ENCODE data around the gene GSTT2.
"Not testable (repeated sequence)": the region's sequence is repeated elsewhere in the genome, so short reads cannot be mapped to it uniquely, and the experiment has no call there.

GSTT2 gene

DNA sequence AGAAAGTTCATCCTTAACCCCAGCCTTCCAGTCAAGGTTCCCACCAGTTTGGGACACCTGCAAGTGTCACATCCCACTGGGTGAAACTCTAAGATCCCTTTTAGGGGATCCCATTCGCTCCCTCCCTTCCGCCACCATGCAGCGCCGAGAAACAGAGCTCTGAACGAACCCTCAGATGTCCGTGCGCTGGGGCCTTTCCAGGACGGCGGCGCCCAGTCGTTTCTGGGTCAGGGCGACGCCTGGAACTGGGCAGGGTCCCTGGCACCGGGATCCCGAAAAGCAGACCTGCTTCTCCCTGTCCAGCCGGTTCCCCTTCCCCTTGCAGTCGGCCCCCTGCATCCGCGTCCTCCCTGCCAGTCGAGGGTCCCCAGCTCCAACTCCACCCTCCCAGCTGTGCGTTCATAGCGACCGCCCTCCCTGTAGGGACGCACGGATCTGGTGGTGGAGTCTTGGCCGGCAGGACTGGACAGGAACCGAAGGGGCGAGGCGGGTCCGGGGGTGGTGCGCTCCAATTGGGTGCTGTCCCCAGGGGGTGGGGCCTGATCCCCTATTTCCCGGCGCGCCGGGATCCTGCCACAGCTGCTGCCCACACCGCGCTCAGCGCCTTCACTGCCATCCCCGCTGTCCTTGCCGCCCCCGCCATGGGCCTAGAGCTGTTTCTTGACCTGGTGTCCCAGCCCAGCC lies at the start of gene GSTT2:
TSS of gene GSTT2 (plus strand) at position 578 of the 684 bp plus-strand sequence.
- FAIRE-seq: not testable (repeated sequence)

DNA sequence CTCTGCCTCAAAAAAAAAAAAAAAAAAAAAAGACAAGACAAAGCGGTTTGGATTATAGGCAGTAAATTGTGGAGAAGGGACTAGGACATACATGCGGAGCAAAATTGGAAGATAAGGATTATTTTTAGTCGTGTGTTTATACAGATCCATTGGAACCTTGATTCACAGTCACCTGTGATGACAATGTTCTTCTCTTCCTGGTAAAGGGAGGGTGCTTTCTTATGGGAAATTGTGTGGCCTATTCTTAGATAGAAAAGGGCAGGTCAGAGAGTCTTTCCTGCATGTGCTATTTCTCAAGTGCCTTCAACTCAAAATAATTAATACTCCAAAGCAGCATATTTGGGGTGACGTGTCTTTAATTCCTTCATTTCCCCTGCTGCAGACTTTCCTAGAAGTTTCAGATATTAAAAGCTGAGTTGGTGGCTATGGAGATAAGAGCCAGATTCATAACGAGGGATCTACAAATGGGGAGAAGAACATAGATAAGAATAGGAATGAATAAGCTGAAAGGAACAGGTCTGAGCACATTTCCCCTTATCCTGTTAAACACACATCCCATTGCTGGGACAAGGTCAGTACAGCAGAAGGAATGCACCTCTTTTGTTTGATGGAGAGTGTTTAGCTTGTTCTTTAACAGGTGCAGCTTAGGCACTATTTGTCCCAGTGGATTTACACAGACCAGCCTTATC lies 41.5 kb upstream of the GSTT2 start:
- no peak for FAIRE-seq

DNA sequence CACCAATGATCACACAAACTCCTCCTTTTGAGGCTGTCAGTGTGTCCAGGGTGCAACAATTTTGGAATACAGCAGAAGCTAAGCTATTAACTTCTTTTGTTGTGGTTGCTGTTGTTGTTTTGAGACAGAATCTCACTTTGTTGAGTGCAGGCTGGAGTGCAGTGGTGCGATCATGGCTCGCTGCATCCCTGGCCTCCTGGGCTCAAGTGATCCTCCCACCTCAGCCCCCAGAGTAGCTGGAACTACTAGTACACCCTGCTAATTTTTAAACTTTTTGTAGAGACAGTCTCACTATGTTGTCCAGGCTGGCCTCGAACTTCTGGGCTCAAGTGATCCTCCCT lies 40.9 kb upstream of the GSTT2 start:
- FAIRE-seq: no peak

DNA sequence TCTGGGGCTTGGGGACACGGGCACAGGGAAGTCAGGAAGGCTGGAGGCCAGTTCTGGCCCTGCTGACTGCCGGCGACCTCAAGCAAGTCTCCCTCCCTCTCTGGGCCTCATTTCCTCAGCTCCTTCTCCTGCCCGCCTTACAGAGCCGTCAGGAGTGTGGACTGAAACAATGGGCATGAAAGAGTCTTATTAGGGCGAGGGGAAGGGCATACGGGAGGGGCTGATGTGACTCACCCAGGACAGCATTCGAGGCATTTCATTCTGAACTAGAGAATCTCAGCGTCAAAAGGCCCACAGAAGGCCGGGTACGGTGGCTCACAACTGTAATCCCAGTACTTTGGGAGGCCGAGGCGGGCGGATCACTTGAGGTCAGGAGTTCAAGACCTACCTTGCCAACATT lies 39.8 kb upstream of the GSTT2 start:
- FAIRE-seq: not testable (repeated sequence)

DNA sequence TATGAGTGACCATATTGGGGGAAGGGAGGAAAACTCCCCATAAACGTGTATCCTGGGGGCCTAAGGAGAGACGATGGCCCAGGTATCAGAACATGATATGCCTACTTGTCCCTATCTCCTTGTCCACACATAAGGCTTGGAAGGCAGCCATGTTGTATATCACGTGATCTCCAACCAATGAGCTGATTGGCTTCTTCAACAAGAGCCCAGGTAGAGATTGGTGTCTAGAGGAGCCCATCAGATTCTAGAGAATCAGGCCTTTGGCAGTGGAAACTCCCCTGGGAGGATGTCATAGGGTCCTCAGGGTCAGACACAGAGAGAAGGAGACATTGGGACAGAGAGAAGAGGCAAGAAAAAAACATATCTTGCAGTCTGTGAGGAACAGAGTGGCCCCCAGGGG lies 32.5 kb upstream of the GSTT2 start:
- FAIRE-seq: not testable (repeated sequence)

DNA sequence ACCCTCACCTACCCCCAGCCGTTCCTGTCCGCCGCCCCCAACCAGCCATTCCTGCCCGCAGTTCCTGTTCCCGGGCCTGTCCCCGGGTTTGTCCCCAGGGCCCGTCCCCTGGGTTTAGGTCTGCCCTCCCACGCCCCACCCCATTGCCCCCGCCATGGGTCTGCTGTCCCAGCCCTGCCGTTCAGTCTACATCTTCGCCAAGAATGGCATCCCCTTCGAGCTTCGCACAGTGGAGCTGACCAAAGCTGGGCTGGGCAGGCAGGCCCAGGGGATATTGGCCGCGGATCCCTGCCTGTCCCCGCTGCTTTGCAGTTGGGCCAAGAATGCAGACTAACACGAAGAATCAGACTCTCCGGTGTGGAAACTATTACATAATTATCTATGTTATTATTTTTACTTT lies 30.2 kb upstream of the GSTT2 start:
- FAIRE-seq: not testable (repeated sequence)

DNA sequence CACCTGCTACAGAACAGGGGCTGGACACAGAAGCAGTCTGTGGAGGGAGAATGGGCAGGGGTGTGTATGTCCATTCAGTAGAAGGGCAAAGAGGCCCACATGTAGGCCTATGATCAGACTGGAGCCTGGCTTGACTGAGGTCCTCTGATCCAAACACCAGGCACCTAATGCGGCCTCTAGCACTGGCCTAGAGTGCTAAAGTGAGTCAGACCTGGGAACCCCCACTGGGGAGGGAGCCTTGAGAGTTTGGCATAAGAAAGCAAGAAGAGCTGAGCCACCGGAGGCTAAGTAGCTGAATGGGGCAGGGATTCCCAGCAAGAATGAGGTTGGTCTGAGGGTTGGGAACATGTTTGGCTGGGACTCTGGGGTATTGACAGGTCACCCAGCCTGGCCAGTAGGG lies 28.6 kb upstream of the GSTT2 start:
- not testable (repeated sequence) for FAIRE-seq

DNA sequence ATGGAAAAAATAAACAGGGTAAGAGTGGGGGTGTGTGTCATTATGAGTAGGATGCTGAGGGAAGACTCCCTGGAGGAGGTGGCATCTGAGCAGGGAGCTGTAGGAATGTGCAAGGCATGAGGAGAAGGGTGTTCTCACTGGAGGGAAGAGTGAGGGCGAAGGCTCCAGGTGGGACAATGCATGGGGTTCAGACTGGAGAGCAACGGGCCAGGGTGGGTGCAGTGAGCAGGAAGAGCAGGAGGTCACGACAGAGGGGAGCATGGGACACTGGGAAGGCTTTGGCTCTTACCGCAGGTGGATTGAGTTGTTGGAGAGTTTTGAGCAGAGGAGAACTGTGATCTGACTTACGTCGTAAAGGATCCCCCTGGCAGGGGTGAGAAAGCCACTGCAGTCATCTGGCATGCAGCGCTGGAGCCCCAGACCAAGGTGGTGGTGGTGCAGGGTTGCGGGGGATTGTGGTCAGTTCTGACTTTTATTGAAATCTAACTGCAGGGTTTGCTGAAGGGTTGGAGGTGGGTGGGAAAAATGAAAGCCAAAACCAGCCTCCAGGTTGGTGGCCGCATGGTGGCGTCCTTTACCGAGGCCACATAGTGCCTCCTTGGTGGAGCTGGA lies 27.0 kb upstream of the GSTT2 start:
- not testable (repeated sequence) for FAIRE-seq

DNA sequence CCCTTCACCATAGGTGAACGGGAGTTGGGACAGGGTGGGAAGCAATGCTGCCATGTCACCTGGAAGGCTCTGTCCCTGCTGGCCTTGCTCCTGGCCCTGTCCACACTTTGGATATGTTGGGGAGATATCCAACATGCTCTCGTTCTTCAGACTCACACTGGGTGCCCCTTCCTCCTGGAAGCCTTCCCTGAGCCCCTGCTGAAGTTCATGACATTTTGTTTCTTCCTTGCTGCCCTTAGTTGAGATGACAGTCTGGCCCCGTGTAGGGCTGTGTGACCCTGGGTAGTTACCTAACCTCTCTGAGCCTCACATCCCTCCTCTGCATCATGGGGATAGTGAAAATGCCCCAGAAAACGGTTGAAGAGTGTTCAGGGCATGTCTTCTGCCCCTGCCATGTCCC lies 26.4 kb upstream of the GSTT2 start:
- FAIRE-seq: not testable (repeated sequence)

DNA sequence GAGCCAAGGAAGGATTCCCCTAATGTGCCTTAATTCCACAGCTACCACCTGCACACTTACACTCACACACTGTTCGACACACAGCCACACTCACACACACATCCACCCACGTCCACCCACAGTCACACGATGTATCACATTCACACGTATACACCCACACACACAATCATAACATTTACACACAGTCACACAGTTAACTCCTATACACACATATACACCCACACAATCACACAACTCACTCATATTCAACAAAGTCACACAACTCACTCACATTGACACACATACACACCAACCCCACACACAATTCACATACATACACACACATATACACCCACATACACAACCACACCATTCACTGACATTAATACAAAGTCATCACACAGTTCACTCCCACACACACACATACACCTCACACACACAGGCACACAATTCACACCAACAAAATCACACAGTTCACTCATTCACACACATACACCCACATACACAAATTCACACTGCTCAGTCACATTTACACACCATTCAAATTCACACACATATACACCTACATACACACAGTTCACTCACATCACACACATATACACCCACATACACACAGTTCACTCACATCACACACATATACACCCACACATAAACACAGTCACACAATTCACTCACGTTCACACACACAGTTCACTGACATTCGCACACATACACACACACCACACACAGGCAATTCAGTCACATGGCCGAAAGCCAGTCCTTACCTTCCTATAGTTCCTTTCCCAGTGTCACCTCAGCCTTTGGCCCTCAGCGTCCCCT lies 25.5 kb upstream of the GSTT2 start:
- FAIRE-seq: not testable (repeated sequence)

DNA sequence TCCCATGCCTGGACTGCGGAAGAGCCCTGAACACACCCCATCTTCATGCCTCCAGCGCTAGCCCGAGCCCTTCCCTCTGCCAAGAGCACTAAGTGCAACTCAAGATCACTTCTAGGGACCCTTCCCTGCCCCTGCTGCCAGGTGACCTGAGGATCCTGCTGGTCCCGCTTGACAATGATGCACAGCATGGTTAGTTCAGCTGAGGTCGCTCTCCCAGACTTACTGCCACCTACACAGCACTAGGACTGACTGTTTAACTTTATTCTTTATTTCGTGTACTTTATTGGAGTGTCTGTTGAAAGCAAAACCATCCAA lies 25.0 kb upstream of the GSTT2 start:
- not testable (repeated sequence) for FAIRE-seq

DNA sequence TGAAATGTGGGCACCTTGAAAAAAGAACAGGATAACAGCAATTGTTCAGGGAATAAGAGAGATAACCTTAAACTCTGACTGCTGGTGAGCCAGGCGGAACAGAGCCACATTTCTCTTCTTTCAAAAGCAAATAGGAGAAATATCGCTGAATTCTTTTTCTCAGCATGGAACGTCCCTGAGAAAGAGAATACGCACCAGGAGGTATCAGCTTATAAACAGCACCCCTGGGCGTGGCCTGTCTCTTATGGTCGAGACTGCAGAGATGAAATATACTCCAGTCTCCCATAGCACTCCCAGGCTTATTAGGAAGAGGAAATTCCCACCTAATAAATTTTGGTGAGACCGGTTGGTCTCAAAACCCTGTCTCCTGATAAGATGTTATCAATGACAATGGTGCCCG lies 24.0 kb upstream of the GSTT2 start:
- FAIRE-seq: not testable (repeated sequence)

DNA sequence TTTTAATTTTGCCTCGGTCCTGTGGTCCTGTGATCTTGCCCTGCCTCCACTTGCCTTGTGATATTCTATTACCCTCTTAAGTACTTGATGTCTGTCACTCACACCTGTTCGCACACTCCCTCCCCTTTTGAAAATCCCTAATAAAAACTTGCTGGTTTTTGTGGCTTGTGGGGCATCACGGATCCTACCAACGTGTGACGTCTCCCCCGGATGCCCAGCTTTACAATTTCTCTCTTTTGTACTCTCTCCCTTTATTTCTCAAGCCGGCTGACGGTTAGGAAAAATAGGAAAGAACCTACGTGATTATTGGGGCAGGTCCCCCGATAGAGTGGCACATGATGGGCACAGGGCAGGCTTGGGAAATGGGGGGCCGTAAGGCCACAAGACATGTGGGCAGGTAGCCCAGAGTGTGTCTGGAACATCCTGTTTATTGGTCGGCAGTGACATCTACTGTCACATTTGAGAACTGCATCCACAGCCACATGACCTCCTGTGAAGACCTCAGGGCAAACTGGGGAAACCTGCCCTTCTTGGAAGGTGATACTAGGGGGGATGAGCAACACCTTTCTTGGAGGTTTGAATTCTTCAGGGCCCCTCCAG lies 23.5 kb upstream of the GSTT2 start:
- not testable (repeated sequence) for FAIRE-seq

DNA sequence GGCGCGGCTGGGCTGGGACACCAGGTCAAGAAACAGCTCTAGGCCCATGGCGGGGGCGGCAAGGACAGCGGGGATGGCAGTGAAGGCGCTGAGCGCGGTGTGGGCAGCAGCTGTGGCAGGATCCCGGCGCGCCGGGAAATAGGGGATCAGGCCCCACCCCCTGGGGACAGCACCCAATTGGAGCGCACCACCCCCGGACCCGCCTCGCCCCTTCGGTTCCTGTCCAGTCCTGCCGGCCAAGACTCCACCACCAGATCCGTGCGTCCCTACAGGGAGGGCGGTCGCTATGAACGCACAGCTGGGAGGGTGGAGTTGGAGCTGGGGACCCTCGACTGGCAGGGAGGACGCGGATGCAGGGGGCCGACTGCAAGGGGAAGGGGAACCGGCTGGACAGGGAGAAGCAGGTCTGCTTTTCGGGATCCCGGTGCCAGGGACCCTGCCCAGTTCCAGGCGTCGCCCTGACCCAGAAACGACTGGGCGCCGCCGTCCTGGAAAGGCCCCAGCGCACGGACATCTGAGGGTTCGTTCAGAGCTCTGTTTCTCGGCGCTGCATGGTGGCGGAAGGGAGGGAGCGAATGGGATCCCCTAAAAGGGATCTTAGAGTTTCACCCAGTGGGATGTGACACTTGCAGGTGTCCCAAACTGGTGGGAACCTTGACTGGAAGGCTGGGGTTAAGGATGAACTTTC lies 18.7 kb upstream of the GSTT2 start, which contains the start of gene GSTT2B:
TSS of gene GSTT2B (minus strand) at position 112 of the 688 bp plus-strand sequence. CDS start at position 48, 64 bp downstream.
- FAIRE-seq: not testable (repeated sequence)

DNA sequence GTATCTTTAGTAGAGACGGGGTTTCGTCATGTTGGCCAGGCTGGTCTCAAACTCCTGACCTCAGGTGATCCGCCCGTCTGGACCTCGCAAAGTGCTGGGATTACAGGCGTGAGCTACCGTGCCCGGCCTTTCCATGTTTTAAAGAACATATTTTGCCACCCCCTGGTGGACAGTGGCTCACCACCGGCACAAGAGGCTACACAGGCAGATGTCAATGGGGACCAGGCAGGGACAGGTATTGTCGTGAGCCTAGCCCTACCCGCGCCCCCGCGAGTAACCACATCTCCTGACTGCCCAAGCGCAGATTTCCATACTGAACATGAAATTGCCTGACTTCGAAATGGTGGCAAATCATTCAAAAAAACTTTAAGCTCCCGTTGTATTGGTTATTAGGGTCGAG lies 13.8 kb upstream of the GSTT2 start:
- not testable (repeated sequence) for FAIRE-seq

DNA sequence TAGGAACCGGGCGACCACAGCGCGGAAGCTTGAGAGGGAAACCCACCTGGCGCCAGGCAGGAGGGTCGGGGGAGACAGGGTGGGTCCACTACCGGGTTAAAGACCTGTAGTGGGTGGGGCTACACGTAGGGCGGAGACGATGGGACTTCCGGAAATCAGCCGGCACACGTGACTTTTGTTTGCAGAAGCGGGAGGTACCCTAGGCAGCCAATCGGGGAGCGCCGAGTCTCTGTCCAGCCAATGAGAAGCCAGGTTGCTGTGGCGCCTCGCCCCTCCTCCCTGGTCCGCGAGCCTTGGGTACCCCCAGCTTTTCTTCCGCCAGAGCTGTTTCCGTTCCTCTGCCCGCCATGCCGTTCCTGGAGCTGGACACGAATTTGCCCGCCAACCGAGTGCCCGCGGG lies 13.4 kb upstream of the GSTT2 start, which contains the start of gene DDTL:
TSS of gene DDTL (plus strand) at position 321 of the 400 bp plus-strand sequence. CDS start at position 348, 27 bp downstream.
- peak; percentile 88 for FAIRE-seq

DNA sequence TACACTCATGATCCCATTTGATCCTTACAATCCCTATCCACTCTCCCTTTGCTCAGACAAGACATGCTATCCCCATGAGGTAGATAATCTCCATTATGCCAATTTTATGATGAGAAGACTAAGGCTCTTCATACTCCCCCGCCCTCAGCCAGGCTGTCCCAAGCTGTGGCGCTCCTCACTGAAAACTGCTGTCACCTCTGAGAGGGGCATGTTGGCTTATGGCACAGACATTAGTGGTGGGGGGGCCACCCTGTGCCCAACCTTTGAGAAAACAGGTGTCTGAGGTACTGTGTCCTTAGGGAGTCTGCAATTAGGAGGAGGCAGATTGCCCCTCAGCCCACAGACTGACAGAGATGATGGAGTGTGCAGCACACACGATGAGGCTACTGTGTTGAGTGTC lies 10.9 kb upstream of the GSTT2 start:
- no peak for FAIRE-seq

DNA sequence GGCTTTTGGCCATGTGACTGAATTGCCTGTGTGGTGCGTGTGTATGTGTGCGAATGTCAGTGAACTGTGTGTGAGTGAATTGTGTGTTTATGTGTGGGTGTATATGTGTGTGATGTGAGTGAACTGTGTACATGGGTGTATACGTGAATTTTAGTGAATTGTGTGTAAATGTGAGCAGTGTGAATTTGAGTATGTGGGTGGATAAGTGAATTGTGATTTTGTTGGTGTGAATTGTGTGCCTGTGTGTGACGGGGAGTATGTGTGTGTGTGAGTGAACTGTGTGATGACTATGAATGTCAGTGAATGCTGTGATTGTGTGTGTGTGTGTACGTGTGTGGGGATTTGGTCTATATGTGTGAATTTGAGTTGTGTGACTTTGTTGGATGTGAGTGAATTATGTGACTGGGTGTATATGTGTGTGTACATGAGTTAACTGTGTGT lies 9.7 kb upstream of the GSTT2 start:
- no peak for FAIRE-seq

DNA sequence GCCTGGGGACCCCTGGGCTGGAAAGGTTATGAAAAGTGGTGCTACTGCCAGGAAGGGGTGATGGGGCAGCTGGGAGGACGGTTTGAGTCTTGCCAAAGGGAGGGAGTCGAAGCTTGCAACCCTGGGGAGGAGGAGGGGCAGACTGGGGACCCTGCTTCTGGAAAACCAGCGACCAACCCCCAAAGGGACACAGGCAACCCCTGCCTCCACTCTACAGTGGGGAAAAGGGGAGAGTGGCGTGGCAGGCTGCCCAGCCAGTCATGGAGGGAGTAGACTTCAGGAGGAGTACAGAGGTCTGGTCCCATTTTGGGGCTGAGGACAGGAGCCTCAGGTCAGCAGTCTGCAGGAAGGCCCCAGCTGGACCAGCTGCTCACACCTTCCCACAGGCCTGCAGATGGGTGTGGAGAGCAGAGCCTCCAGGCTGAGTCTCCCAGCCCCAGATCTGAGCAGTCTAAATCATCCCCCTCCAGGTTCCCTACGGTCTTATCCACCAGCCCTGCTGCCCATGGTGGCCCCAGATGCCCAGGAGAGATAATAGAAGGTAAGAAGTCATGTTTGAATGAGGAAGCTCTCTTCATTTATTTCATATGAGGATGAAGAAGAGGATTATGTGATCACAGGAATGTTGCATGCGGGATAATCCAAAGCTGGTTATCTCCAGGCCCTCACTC lies 9.0 kb upstream of the GSTT2 start:
- no peak for FAIRE-seq

DNA sequence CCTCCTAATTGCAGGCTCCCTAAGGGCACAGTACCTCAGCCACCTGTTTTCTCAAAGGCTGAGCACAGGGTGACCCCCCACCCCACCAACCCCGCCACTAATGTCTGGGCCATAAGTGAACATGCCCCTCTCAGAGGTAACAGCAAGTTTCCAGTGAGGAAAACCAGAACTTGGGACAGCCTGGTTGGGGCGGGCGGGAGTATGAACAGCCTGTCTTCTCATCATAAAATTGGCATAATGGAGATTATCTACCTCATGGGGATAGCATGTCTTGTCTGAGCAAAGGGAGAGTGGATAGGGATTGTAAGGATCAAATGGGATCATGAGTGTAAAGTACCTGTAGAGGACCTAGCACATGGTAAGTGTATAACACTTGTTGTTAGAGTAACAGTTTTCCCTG lies 8.0 kb upstream of the GSTT2 start:
- FAIRE-seq: not testable (repeated sequence)

DNA sequence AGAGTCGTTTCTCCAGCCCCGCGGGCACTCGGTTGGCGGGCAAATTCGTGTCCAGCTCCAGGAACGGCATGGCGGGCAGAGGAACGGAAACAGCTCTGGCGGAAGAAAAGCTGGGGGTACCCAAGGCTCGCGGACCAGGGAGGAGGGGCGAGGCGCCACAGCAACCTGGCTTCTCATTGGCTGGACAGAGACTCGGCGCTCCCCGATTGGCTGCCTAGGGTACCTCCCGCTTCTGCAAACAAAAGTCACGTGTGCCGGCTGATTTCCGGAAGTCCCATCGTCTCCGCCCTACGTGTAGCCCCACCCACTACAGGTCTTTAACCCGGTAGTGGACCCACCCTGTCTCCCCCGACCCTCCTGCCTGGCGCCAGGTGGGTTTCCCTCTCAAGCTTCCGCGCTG lies 5.6 kb upstream of the GSTT2 start, which contains the start of gene DDT:
TSS of gene DDT (minus strand) at position 97 of the 400 bp plus-strand sequence. CDS start at position 70, 27 bp downstream.
- FAIRE-seq: peak; percentile 90

Data from A204.1 (cell line).